NCI-H2107 treated with DMSO at 0.1 percent for 48 hours (cell line): ENCODE results near the gene GNL1.
"Not testable (repeated sequence)": the region's sequence is repeated elsewhere in the genome, so short reads cannot be mapped to it uniquely, and the experiment has no call there.

Source experiments
- DNase-seq: peaks from one replicate; lab custom pipeline; 2025; ENCODE audit not compliant: unreplicated experiment; lab: John Stamatoyannopoulos, UW

The GNL1 gene

GRCh38 chr6:30500421-30501355 is 55.6 kb downstream of the GNL1 start:
- DNase-seq, result no peak

- DNase-seq, result not testable (repeated sequence)
These were observed 57.6 kb downstream of the GNL1 start for GRCh38 chr6:30498705-30499104.

- no peak for DNase-seq
These were observed 58.6 kb downstream of the GNL1 start for GRCh38 chr6:30497714-30498113.

- DNase-seq, result not testable (repeated sequence)
These were observed 59.1 kb downstream of the GNL1 start for GRCh38 chr6:30497261-30497599.

- DNase-seq, result no peak
These were observed 60.3 kb downstream of the GNL1 start for GRCh38 chr6:30495993-30496392.

- not testable (repeated sequence) for DNase-seq
These were observed 61.2 kb downstream of the GNL1 start for GRCh38 chr6:30495060-30495459.

- no peak for DNase-seq
These were observed 61.9 kb downstream of the GNL1 start for GRCh38 chr6:30494291-30494861.

GRCh38 chr6:30493643-30494250 is 62.5 kb downstream of the GNL1 start:
- no peak for DNase-seq

- no peak for DNase-seq
These were observed 64.0 kb downstream of the GNL1 start for GRCh38 chr6:30491991-30492952.
